GM23338 (cell line): ENCODE data around the gene NEO1.

Experiments used
- CREB1 ChIP-seq: fragments of 250-450 bp; sonication (Bioruptor Pico); IDR thresholded peaks from 2 replicates; pipeline ENCODE4 v1.5.0; 2020; ENCODE audit warnings: low read depth, mild to moderate bottlenecking, moderate library complexity
- CTCF ChIP-seq, 2 experiments: fragments of 200-600 bp in 1 of 2; sonication (generic) in 1 of 2; conservative IDR thresholded peaks; 2 replicates each; pipeline versions ENCODE4 v1.5.1 to v1.6.1; 2016 to 2017; ENCODE audit warnings: antibody characterized with exemption in 2 of 2, low read depth in 2 of 2, mild to moderate bottlenecking in 2 of 2, moderate library complexity in 1 of 2
- ETS1 ChIP-seq: IDR thresholded peaks from 2 replicates; pipeline ENCODE4 v1.6.1; 2016; ENCODE audit warnings: antibody characterized with exemption
- EZH2 ChIP-seq: fragments of 200-600 bp; sonication (generic); IDR thresholded peaks from one replicate; pipeline ENCODE4 v1.8.0; 2017; ENCODE audit warnings: antibody characterized with exemption, mild to moderate bottlenecking, low read depth; ENCODE audit not compliant: unreplicated experiment
- EZH2phosphoT487 ChIP-seq: fragments of 200-600 bp; sonication (generic); IDR thresholded peaks from one replicate; pipeline ENCODE4 v1.8.1; 2018; ENCODE audit warnings: antibody characterized with exemption; ENCODE audit not compliant: unreplicated experiment
- JUNB ChIP-seq: IDR thresholded peaks from one replicate; pipeline ENCODE4 v1.6.1; 2016; ENCODE audit warnings: antibody characterized with exemption; ENCODE audit not compliant: unreplicated experiment
- POLR2AphosphoS5 ChIP-seq: IDR thresholded peaks from 2 replicates; pipeline ENCODE4 v1.6.1; 2016; ENCODE audit warnings: antibody characterized with exemption, low read depth
- REST ChIP-seq: IDR thresholded peaks from one replicate; pipeline ENCODE4 v1.6.1; 2018; ENCODE audit warnings: antibody characterized with exemption; ENCODE audit not compliant: unreplicated experiment
- ZNF331 ChIP-seq: fragments of 250-450 bp; sonication (Bioruptor Pico); IDR thresholded peaks from 2 replicates; pipeline ENCODE4 v1.5.0; 2020; ENCODE audit warnings: low read depth, mild to moderate bottlenecking, moderate library complexity

- TF ChIP-seq CTCF (conservative IDR thresholded peaks at IDR 0.05; ENCODE audit: low read depth in 2 of 2): no peak
- no peak for TF ChIP-seq REST
- TF ChIP-seq CREB1 (CRISPR knock-in tag): no peak
- TF ChIP-seq POLR2AphosphoS5: no peak
- TF ChIP-seq EZH2: no peak
- no peak for TF ChIP-seq EZH2phosphoT487
- TF ChIP-seq JUNB: no peak
- no peak for TF ChIP-seq ZNF331 (CRISPR knock-in tag)
- TF ChIP-seq ETS1: no peak
Measured at GRCh38 chr15:73146419-73146818, 94.2 kb downstream of the NEO1 start.
